Loucy (cell line): Measurements from ENCODE around the gene TSPY8.
"Not testable (repeated sequence)": the region's sequence is repeated elsewhere in the genome, so short reads cannot be mapped to it uniquely, and the experiment has no call there.

Experiments used
- H2AFZ ChIP-seq: fragments of 200-600 bp; sonication (generic); 2 replicates; pipeline ENCODE4 v1.6.0; 2016; ENCODE audit warnings: antibody characterized with exemption, mild to moderate bottlenecking, low read length, moderate library complexity
- H3F3A ChIP-seq: fragments of 200-600 bp; 2 replicates; pipeline ENCODE4 v1.6.0; 2016; ENCODE audit warnings: antibody characterized with exemption, low read depth, mild to moderate bottlenecking
- H3K27me3 ChIP-seq: fragments of 200-600 bp; sonication (generic); 2 replicates; pipeline ENCODE4 v1.6.1; 2014; ENCODE audit warnings: low read length, mild to moderate bottlenecking; ENCODE audit not compliant: insufficient read depth, poor library complexity, severe bottlenecking
- H3K36me3 ChIP-seq: fragments of 200-600 bp; sonication (generic); 2 replicates; pipeline ENCODE4 v1.6.1; 2016; ENCODE audit warnings: low read length; ENCODE audit not compliant: insufficient read depth
- H3K4me1 ChIP-seq: fragments of 200-600 bp; sonication (generic); 2 replicates; pipeline ENCODE4 v1.5.1; 2014; ENCODE audit warnings: low read length, mild to moderate bottlenecking; ENCODE audit not compliant: insufficient read depth, poor library complexity, severe bottlenecking
- H3K4me2 ChIP-seq: fragments of 200-600 bp; sonication (generic); 2 replicates; pipeline ENCODE4 v1.6.0; 2014; ENCODE audit warnings: antibody characterized with exemption, low read length, low read depth, mild to moderate bottlenecking; ENCODE audit not compliant: poor library complexity, severe bottlenecking
- H3K4me3 ChIP-seq: fragments of 200-600 bp; sonication (generic); 2 replicates; pipeline ENCODE4 v1.5.1; 2014; ENCODE audit warnings: low read length, mild to moderate bottlenecking, mixed read lengths; ENCODE audit not compliant: poor library complexity, severe bottlenecking
- H3K79me2 ChIP-seq: fragments of 200-600 bp; sonication (generic); 2 replicates; pipeline ENCODE4 v1.6.1; 2014; ENCODE audit warnings: low read length; ENCODE audit not compliant: insufficient read depth
- H3K9ac ChIP-seq: fragments of 200-600 bp; sonication (generic); 2 replicates; pipeline ENCODE4 v1.6.0; 2014; ENCODE audit warnings: mild to moderate bottlenecking, low read depth, low read length, moderate library complexity; ENCODE audit not compliant: poor library complexity, severe bottlenecking
- H3K9me2 ChIP-seq: fragments of 200-600 bp; sonication (generic); replicated peaks from 2 replicates; pipeline ENCODE4 v1.6.1; 2016; ENCODE audit warnings: low read depth, low read length, mixed read lengths
- H3K9me3 ChIP-seq: fragments of 200-600 bp; sonication (generic); 2 replicates; pipeline ENCODE4 v1.6.1; 2014; ENCODE audit warnings: mild to moderate bottlenecking, antibody characterized with exemption, low read length, low read depth; ENCODE audit not compliant: insufficient read depth
- H4K20me1 ChIP-seq: fragments of 200-600 bp; sonication (generic); 2 replicates; pipeline ENCODE4 v1.6.0; 2014; ENCODE audit warnings: antibody characterized with exemption, low read length, mild to moderate bottlenecking; ENCODE audit not compliant: insufficient read depth, poor library complexity, severe bottlenecking
- CTCF ChIP-seq: fragments of 200-600 bp; sonication (generic); conservative IDR thresholded peaks from 2 replicates; pipeline ENCODE4 v1.5.1; 2014; ENCODE audit warnings: mild to moderate bottlenecking, antibody characterized with exemption, low read length
- EZH2phosphoT487 ChIP-seq: fragments of 200-600 bp; IDR thresholded peaks from 2 replicates; pipeline ENCODE4 v1.6.1; 2018; ENCODE audit warnings: antibody characterized with exemption, mild to moderate bottlenecking, moderate library complexity, borderline replicate concordance

Gene TSPY8

DNA sequence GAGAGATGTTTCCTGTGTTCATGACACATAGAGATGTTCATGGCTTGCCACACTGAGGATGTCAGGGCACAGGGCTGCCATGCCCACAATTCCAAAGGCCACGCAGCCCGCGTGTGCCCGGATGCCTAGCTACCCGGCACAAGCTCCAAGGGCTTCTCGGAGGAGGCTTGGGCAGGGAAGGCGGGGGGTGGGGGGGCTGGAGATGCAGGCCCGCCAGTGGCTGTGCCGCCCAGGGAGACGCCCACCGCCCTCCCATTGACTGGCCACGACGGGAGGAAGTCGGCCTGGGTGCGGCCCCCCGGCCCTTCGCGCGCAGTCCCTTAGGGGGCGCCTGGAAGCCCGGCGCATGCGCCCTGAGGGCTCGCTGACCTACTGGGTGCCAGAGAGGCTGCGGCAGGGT is at the start of gene TSPY8:
TSPY8 (plus strand) TSS at position 301 of the 400 bp plus-strand sequence; CDS start at position 347, 46 bp downstream.
- H3K4me1 ChIP-seq, H3K9ac ChIP-seq, H3K27me3 ChIP-seq, H4K20me1 ChIP-seq, H3K4me2 ChIP-seq, H2AFZ ChIP-seq, H3K4me3 ChIP-seq, H3K36me3 ChIP-seq, H3K9me3 ChIP-seq, H3F3A ChIP-seq, H3K9me2 ChIP-seq, H3K79me2 ChIP-seq: not testable (repeated sequence)

GRCh38 chrY:9320996-9321395 is 36.6 kb upstream of the TSPY8 start:
- Histone ChIP-seq H3F3A (no peaks in the 10 kb centered on the region), H4K20me1 (no peaks in the 10 kb centered on the region), H3K4me2 (no peak overlapping the region), H3K79me2 (no peaks in the 10 kb centered on the region), H3K4me1 (no peaks in the 10 kb centered on the region), H3K9me3 (no peaks in the 10 kb centered on the region), H3K9me2 (no peaks in the 10 kb centered on the region), H2AFZ (no peak overlapping the region), H3K9ac (no peak overlapping the region), H3K4me3 (no peak overlapping the region), H3K27me3 (no peaks in the 10 kb centered on the region), H3K36me3 (no peaks in the 10 kb centered on the region)
- TF ChIP-seq CTCF: no peak
- no peak for TF ChIP-seq EZH2phosphoT487

DNA sequence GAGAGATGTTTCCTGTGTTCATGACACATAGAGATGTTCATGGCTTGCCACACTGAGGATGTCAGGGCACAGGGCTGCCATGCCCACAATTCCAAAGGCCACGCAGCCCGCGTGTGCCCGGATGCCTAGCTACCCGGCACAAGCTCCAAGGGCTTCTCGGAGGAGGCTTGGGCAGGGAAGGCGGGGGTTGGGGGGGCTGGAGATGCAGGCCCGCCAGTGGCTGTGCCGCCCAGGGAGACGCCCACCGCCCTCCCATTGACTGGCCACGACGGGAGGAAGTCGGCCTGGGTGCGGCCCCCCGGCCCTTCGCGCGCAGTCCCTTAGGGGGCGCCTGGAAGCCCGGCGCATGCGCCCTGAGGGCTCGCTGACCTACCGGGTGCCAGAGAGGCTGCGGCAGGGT is 20.4 kb upstream of the TSPY8 start, which contains the start of gene TSPY4:
TSPY4 (plus strand) TSS at position 301 of the 400 bp plus-strand sequence; CDS start at position 347, 46 bp downstream.
- not testable (repeated sequence) for H3K9me3 ChIP-seq, H3K36me3 ChIP-seq, H3F3A ChIP-seq, H4K20me1 ChIP-seq, H3K9me2 ChIP-seq, H3K4me2 ChIP-seq, H2AFZ ChIP-seq, H3K79me2 ChIP-seq, H3K27me3 ChIP-seq, H3K4me1 ChIP-seq, H3K4me3 ChIP-seq, H3K9ac ChIP-seq

DNA sequence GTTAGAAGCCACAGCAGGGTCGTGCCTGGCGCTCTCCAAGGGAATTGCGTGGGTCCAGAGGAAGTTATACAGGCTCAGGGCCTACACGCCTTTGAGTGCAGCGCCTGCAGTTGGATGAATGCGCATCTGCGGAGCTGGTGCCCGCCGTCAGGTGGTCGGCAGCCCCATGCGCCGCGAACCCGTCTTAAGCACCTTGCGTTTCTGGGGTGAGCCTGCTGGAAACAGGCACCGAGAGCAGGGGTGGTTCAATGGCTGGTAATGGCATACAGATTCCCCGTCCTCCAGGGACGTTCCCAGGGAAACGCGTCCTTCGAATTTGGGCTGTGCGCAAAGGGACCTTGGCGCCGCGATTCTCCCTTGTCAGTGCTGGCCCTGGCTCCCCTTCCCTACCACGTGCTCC is 38.9 kb downstream of the TSPY8 start:
- H3K9ac ChIP-seq, H3K9me3 ChIP-seq, H3F3A ChIP-seq, H3K79me2 ChIP-seq, H3K4me2 ChIP-seq, H2AFZ ChIP-seq, H3K4me3 ChIP-seq, H3K4me1 ChIP-seq, H3K27me3 ChIP-seq, H3K36me3 ChIP-seq, H4K20me1 ChIP-seq, H3K9me2 ChIP-seq: not testable (repeated sequence)

- not testable (repeated sequence) for H3K9me2 ChIP-seq, H3K4me2 ChIP-seq, H3K27me3 ChIP-seq, H3K4me1 ChIP-seq, H3K79me2 ChIP-seq, H3K36me3 ChIP-seq, H3K9me3 ChIP-seq, H3K4me3 ChIP-seq, H4K20me1 ChIP-seq, H3F3A ChIP-seq, H3K9ac ChIP-seq, H2AFZ ChIP-seq
These were observed 40.5 kb downstream of the TSPY8 start, which contains the start of gene TSPY3 for GRCh38 chrY:9398121-9398520. Gene TSPY3, plus strand, starts transcription at chrY:9398421. Its CDS starts 46 bp downstream, at chrY:9398467.
